Spleen (tissue), 7 donors: ENCODE measurements around the gene NGB.

ENCODE experiments used
- POLR2A ChIP-seq, 3 donors: fragments of 450-650 bp; IDR thresholded peaks; one replicate each; pipeline ENCODE4 v1.5.1; 2017; ENCODE audit warnings: antibody characterized with exemption in 3 of 3, mild to moderate bottlenecking in 1 of 3
- TF ChIP-seq, protein P1 (sequence below), 11 experiments: fragments of 200-600 bp in 7 of 11; fragments of 450-650 bp in 4 of 11; sonication (generic) in 4 of 11; IDR thresholded peaks in 8 of 11; conservative IDR thresholded peaks in 3 of 11; 1 replicate in 7 of 11; 2 replicates in 4 of 11; pipeline versions ENCODE4 v1.4.0 to v1.8.0; 2016 to 2021; ENCODE audit warnings: antibody characterized with exemption in 11 of 11, inconsistent platforms in 4 of 11, mild to moderate bottlenecking in 1 of 11
- donor health status: DM: no; HTN: no; CAD: no; lungs with moderate emphysema.
- donor health status: DM: no; HTN: no; CAD: no.
- donor health status: DM: no; HTN: no; CAD: no.

DNA sequence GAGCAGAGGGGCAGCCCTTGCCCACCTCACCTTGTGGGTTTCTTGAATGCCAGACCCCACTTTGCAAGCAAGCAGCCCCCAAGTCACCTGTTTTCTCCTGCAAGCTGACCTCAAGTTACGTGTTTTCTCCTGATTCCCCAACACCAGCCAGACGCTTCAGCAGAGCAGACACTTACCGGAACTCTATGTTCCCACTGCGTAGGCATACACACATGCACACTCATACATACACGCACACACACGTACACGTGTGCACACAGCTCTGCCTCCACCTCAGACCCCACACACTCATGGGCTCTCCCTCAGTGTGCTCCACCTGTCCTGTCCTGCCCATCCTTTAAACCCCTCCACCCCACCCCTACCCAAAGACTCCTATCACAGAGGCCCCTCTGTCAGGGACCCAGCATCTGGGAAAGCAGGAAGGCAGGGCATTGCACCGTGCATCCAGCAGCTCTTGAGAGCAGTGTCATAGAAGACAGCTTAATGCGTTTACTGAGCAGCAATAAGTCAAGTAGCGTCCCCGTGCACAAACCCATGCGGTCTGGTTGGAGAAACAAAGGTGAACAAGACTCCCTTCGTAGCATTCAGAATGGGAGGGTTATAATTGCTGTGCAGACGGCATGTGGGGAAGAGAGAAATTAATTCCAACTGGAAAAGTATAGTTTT is 45.0 kb downstream of the NGB start:
- TF ChIP-seq, protein P1, sequence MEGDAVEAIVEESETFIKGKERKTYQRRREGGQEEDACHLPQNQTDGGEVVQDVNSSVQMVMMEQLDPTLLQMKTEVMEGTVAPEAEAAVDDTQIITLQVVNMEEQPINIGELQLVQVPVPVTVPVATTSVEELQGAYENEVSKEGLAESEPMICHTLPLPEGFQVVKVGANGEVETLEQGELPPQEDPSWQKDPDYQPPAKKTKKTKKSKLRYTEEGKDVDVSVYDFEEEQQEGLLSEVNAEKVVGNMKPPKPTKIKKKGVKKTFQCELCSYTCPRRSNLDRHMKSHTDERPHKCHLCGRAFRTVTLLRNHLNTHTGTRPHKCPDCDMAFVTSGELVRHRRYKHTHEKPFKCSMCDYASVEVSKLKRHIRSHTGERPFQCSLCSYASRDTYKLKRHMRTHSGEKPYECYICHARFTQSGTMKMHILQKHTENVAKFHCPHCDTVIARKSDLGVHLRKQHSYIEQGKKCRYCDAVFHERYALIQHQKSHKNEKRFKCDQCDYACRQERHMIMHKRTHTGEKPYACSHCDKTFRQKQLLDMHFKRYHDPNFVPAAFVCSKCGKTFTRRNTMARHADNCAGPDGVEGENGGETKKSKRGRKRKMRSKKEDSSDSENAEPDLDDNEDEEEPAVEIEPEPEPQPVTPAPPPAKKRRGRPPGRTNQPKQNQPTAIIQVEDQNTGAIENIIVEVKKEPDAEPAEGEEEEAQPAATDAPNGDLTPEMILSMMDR (IDR thresholded peaks at IDR 0.05 in 8 of 11, conservative IDR thresholded peaks at IDR 0.05 in 3 of 11): no peak
- TF ChIP-seq POLR2A (IDR thresholded peaks at IDR 0.05): no peak
